ENCODE data around the gene ARL2.
"Not testable (repeated sequence)": the region's sequence is repeated elsewhere in the genome, so short reads cannot be mapped to it uniquely, and the experiment has no call there.

The ARL2 gene

GRCh38 chr11:65008016-65008415, 5.9 kb upstream of the ARL2 start:
- no peak for DNase-seq (ENCODE audit: low read depth)

GRCh38 chr11:65008873-65009272, 5.1 kb upstream of the ARL2 start:
- no peak for DNase-seq (ENCODE audit: low read depth)

GRCh38 chr11:65013130-65013887, 651 bp upstream of the ARL2 start:
- DNase-seq (ENCODE audit: low read depth) = peak; percentile 63

GRCh38 chr11:65014726-65015227, 817 bp downstream of the ARL2 start:
- DNase-seq (ENCODE audit: low read depth) = no peak

GRCh38 chr11:65016705-65017104, 2.7 kb downstream of the ARL2 start:
- DNase-seq (ENCODE audit: low read depth) = no peak

- DNase-seq (ENCODE audit: low read depth) = no peak
These were observed 4.0 kb downstream of the ARL2 start for GRCh38 chr11:65017937-65018336.

GRCh38 chr11:65019824-65020223, 5.9 kb downstream of the ARL2 start:
- no peak for DNase-seq (ENCODE audit: low read depth)

- no peak for DNase-seq (ENCODE audit: low read depth)
These were observed 7.0 kb downstream of the ARL2 start for GRCh38 chr11:65021003-65021402.

GRCh38 chr11:65021509-65021908, 7.5 kb downstream of the ARL2 start:
- DNase-seq (ENCODE audit: low read depth) = no peak

GRCh38 chr11:65023502-65023901, 9.5 kb downstream of the ARL2 start:
- DNase-seq (ENCODE audit: low read depth) = not testable (repeated sequence)

GRCh38 chr11:65026810-65027209, 12.8 kb downstream of the ARL2 start:
- DNase-seq (ENCODE audit: low read depth) = no peak

GRCh38 chr11:65027213-65028067, 13.5 kb downstream of the ARL2 start, which contains the start of gene SNX15:
Gene SNX15 (plus strand): TSS chr11:65027439. CDS start chr11:65027538, 99 bp downstream.
- DNase-seq (ENCODE audit: low read depth) = peak; percentile 93

GRCh38 chr11:65032216-65032615, 18.3 kb downstream of the ARL2 start:
- DNase-seq (ENCODE audit: low read depth) = no peak

- DNase-seq (ENCODE audit: low read depth) = no peak
These were observed 20.5 kb downstream of the ARL2 start for GRCh38 chr11:65034423-65034822.

- no peak for DNase-seq (ENCODE audit: low read depth)
These were observed 21.6 kb downstream of the ARL2 start for GRCh38 chr11:65035579-65035978.

- DNase-seq (ENCODE audit: low read depth) = no peak
These were observed 23.0 kb downstream of the ARL2 start for GRCh38 chr11:65036931-65037330.

- no peak for DNase-seq (ENCODE audit: low read depth)
These were observed 26.5 kb downstream of the ARL2 start for GRCh38 chr11:65040520-65040846.

- peak; percentile 90 for DNase-seq (ENCODE audit: low read depth)
These were observed 27.1 kb downstream of the ARL2 start, which contains the start of gene SAC3D1 for GRCh38 chr11:65040847-65041622. Gene SAC3D1 (plus strand): TSS chr11:65041210. CDS start chr11:65041293, 83 bp downstream.

GRCh38 chr11:65042891-65043290, 28.9 kb downstream of the ARL2 start:
- no peak for DNase-seq (ENCODE audit: low read depth)

- DNase-seq (ENCODE audit: low read depth) = peak; percentile 47
These were observed 30.0 kb downstream of the ARL2 start for GRCh38 chr11:65043881-65044501.

GRCh38 chr11:65045061-65045460, 31.1 kb downstream of the ARL2 start:
- no peak for DNase-seq (ENCODE audit: low read depth)

- no peak for DNase-seq (ENCODE audit: low read depth)
These were observed 31.8 kb downstream of the ARL2 start for GRCh38 chr11:65045728-65046127.

All from HS-5 (cell line).